AG08396 (cell line): ENCODE measurements around the gene RASL12.
"Not testable (repeated sequence)": the region's sequence is repeated elsewhere in the genome, so short reads cannot be mapped to it uniquely, and the experiment has no call there.

ENCODE experiments used
- DNase-seq: peaks from one replicate; pipeline ENCODE4 v3.0.0; 2012; ENCODE audit warnings: low spot score, mixed read lengths

RASL12 gene

DNA sequence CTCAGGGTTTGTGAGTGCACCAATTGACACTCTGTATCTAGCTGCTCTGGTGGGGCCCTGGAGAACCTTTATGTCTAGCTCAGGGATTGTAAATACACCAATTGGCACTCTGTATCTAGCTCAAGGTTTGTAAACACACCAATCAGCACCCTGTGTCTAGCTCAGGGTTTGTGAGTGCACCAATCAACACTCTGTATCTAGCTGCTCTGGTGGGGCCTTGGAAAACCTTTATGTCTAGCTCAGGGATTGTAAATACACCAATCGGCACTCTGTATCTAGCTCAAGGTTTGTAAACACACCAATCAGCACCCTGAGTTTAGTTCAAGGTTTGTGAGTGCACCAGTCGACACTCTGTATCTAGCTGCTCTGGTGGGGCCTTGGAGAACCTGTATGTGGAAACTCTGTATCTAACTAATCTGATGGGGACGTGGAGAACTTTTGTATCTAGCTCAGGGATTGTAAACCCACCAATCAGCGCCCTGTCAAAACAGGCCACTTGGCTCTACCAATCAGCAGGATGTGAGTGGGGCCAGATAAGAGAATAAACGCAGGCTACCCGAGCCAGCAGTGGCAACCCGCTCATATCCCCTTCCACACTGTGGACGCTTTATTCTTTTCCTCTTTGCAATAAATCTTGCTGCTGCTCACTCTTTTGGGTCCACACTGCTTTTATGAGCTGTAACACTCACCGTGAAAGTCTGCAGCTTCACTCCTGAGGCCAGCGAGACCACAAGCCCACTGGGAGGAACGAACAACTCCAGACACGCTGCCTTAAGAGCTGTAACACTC is 8.0 kb upstream of the RASL12 start:
- not testable (repeated sequence) for DNase-seq

GRCh38 chr15:65074946-65075345 is 7.2 kb upstream of the RASL12 start:
- not testable (repeated sequence) for DNase-seq

DNA sequence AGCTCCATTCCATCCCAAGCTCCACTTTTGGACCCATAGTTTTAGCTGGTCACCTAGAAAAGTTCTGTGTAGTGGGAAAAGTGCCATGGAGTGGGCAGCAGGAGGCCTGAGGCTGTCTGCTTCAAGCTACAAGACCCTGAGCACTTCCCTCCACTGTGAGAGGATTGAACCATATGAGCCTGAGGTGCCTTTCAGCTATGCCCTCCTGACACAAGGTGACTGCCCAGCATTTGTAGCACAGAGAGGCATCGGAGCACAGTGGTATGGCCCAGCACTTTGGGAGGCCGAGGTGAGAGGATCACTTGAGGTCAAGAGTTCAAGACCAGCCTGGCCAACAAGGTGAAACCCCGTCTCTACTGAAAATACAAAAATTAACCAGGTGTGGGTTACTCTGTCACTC is 4.8 kb upstream of the RASL12 start:
- no peak for DNase-seq

DNA sequence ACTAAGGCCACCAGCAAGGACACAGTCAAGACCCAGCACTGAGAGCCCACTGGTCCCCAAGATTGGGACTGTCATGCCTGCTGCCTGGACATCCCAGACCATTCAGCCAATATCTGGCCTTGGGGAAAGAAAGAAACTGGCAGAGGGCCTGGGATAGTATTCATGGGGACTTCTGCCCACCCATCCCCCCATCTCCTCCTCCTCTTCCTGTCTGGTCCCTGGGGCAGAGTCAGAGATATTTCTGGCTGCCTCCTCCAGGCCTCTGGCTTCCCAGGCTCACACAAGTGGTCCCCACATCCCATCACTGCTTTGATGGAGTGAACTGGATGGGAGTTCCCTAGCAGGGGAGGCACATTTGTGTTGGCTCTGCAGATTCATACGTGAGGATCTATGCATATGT is 4.2 kb upstream of the RASL12 start:
- no peak for DNase-seq

DNA sequence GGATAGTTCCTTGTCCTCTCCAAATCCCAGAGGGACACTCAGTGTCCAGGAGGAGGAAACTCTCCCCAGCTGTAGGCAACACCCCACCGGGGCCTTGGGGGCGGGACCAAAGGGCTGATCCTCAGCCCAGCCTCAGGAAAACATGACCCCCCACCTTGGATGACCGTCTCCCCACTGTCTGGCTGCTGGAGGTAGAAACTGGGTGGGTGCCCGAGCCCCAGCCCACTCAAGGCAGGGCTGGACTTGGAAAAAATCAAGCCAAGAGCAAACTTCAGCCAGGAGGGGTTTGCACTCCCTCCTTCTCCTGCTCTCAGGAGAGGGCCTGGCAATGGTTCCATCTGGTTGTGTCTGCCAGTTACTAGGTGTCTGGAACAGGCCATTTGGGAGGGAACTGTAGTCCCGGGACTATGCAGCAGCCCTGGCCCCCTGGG is 3.6 kb upstream of the RASL12 start:
- no peak for DNase-seq

GRCh38 chr15:65069779-65070546 is 2.2 kb upstream of the RASL12 start:
- DNase-seq, result no peak

DNA sequence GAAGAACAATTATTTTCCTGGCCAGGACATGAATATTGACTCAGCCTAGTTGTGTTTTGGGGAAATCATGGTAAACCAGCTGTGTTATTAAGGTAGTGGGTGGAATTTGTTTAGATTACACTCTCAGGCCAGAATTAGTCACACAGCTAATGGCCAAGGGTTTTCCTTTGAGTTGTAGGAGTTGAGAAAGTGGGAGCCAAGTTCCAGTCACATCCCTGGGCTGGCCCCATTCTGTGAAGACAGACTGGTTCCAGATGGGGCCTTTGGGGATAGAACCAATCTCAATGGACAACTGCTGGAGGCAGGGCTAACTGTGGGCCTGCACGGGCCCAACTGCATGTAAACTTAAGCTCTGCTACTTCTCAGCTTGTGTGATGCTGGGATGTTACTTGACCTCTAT is 1.4 kb upstream of the RASL12 start:
- DNase-seq, result peak; percentile 91

DNA sequence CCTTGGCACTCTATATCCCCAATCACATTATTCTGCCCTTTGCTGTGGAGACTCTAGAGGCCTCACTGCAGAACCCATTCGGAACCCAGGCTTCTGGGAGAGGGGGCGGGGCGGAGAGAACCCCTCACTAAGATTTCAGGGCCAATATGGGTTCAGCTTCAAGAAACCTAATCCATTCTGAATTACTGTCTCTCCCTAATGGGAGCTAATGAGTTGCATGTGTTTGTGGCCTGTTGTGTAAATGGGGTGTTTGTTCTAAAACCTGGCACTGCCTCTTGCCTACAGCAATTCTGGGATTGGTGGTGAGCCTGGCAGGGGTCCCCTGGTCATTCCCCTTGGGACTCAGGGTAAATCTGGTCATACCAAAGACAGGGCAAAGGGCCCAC is 605 bp upstream of the RASL12 start:
- DNase-seq, result no peak

DNA sequence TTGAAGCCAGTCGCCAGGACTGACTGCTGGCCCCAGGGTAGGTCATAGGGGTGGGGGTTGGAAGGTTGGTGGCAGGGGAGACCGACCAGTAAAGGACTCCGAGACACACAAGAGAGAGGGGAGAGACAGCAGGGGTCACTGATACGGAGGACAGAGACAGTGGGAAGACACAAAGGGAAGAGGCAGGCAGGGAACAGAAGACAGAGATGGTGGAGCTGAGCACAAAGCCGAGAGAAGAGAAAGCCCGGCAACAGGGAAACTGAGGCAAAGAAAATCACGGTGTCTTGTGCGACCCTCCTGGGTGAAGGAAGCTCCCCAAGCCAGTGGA is 510 bp downstream of the RASL12 start:
- no peak for DNase-seq

- DNase-seq, result no peak
These were observed 1.0 kb downstream of the RASL12 start for GRCh38 chr15:65066635-65067316.

DNA sequence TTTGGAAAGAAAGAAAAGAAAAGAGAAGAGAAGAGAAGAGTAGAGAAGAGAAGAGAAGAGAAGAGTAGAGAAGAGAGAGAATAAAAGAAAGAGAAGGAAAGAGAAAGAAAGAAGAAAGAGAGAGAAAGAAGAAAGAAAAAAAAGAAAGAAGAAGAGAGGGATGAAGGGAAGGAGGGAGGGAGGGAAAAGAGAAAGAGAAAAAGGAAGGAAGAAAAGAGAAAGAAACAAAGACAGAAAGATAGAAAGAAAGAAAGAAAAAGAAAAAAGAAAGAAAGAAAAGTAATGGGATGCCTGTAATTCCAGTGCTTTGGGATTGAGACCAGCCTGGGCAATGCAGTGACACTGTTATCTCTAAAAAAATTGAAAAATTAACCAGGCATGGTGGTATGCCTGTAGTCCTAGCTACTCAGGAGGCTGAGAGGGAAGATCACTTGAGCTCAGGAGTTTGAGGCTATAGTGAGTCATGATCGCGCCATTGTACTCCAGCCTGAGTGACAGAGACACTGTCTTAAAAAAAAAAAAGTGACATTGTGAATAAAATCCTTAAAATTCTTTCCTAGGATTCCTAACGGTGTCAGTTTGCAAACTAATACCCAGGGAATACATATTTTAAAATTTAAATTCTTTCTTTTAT is 1.7 kb downstream of the RASL12 start:
- no peak for DNase-seq

DNA sequence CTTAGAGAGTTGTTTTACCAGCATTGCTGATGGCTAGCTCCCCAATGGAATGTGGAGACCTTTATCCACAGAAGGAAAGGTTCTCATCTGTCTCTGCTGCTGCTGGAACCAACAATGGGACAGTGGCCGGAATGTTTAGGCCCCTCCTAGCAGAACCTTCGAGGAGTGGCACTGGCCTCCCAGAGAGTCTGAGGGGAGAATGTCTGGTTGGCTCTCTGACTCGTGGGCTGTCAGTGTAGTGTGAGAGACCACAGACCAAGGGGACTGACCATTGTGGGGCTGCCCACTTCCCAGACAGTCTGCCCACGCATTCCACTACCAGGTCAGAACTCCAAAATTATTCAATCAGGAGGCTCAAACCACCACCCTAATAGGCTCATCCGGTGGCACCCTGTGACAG is 5.1 kb downstream of the RASL12 start:
- DNase-seq, result no peak

- DNase-seq, result no peak
These were observed 5.7 kb downstream of the RASL12 start for GRCh38 chr15:65062061-65062460.

GRCh38 chr15:65060641-65061397 is 7.0 kb downstream of the RASL12 start:
- no peak for DNase-seq

DNA sequence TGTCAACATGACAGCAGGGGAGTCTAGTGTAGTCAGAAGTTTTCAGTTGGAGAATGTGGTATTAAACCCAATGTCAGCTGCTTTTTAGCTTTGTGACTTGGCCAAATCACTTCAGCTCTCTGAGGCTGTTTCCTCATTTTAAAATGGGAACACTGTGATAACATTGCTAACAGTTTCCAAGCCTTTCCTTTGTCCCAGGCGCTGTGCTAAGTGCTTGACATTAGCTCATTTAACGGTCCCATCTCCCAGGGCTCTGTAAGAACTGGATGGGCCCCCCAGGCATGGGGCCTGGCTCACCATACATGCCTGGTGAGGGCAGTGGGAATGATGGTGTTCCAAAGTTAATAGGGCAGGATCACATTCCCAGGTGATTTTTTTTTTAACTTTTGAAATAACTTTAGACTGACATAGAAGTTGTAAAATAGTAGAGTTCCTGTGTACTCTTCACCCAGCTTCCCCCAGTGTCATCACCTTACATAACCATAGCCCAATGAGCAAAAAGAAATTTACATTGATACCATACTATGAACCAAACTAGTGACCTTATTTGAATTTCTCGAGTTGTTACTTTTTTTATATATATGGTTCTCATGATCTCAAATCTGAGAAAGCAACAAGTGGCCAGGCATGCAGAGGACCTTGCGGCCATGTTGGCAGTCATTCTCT is 7.7 kb downstream of the RASL12 start:
- no peak for DNase-seq

GRCh38 chr15:65059369-65059750 is 8.4 kb downstream of the RASL12 start:
- DNase-seq, result no peak

- no peak for DNase-seq
These were observed 9.1 kb downstream of the RASL12 start for GRCh38 chr15:65058394-65059368.

GRCh38 chr15:65057549-65057940 is 10.2 kb downstream of the RASL12 start:
- no peak for DNase-seq

DNA sequence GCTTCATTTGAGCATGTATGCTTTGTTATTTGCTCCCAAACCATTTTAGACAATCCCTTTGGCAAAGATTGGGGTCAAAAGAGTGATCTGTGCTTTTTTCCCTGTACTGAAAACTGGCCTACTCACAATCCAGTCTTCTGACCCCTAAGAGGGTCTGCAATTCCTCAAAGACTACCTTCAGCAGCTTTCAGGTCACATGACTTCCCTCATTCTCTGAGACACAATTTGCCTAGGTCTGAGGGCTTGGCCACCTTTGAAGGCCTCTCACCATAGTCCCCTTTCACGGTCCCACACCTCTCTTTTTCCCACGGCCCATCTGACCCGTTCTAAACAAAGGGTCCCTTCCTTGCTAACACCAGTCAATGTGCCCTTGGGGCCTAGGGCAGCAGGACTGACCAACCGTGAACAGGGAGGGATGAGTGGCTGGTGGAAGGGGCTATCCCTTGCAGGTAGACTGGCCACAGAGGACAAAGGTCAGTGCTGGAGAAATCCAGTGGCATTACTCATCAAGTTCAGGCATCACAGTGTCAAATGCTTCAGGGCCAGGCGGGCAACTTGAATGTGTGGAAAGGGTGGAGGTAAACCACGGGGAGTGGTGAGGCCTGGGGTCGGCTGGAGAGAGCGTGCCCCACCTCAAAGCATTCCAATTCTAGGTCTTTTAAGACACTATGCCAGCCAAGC is 10.8 kb downstream of the RASL12 start:
- DNase-seq, result no peak

GRCh38 chr15:65056106-65056505 is 11.7 kb downstream of the RASL12 start:
- no peak for DNase-seq
